Fibroblast of peridontal ligament (primary cell): ENCODE data around the gene TK2.
"Not testable (repeated sequence)": the region's sequence is repeated elsewhere in the genome, so short reads cannot be mapped to it uniquely, and the experiment has no call there.

ENCODE experiments used
- DNase-seq: peaks from one replicate; pipeline ENCODE4 v3.0.0-alpha.2; 2010; ENCODE audit errors: extremely low read depth

Gene TK2

DNA sequence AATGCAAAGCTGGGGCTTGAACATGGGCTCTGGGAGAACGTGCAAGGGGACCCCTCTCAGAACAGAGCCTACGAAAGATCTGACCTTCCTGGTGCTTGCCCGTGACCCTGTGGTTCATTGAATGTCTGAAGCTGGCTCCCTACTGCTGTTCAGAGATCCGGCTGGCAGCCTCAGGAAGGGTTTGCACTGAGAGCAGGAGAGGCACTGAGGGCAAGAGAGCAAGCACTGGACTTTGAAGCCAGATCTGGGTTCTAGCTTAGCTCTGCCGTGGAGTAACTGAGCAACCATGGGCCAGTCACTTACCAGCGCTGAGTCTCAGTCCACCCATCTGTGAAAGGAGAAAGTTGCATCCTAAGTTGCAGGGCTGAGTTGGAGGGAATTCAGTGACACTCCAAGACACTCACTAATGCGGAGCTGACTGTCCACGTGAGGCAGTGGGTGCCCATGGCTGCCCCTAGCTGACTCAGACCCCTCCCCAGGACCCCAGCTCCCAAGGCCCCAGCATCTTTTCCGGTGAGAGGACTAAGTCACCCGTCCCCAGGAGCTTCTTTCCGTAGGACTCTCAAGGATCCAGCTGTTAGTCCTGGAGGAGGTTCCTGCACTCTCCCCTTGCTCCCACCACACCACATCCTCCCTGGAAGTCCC, 81.5 kb downstream of the TK2 start:
- DNase-seq: no peak

DNA sequence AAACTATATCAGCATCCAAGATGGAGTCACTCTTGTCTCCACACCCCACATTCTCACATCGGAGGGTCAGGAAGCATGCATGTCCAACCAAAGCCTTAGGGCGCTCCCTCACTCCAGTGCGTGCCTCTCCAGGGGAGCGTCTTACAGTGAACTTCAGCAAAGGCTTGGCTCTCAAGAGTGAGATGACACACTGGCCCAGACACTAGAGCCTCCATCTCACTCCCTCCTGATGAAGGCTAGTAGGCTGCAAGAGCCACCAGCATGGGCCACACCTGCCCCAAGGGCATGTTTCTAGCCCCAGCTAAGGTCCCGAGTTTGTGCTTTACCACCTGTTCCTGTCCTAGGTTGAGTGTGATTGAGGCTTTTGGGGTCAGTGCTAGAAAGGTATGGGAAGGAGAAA, 82.3 kb downstream of the TK2 start:
- no peak for DNase-seq

- DNase-seq: not testable (repeated sequence)
Measured at GRCh38 chr16:66466636-66467035, 83.3 kb downstream of the TK2 start.

DNA sequence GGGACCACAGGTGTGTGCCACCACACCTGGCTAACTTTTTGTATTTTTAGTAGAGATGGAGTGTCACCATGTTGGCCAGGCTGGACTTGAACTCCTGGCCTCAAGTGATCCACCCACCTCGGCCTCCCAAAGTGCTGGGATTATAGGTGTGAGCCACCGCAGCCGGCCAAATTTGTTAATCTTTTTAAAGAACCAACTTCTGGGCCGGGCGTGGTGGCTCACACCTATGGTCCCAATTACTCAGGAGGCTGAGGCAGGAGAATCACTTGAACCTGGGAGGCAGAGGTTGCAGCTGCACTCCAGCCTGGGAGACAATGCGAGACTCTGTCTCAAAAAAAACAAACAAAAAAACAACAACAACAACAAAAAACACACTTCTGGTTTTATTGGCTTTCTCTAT, 84.0 kb downstream of the TK2 start:
- not testable (repeated sequence) for DNase-seq

GRCh38 chr16:66462912-66463311, 87.0 kb downstream of the TK2 start:
- peak; percentile 9 for DNase-seq

DNA sequence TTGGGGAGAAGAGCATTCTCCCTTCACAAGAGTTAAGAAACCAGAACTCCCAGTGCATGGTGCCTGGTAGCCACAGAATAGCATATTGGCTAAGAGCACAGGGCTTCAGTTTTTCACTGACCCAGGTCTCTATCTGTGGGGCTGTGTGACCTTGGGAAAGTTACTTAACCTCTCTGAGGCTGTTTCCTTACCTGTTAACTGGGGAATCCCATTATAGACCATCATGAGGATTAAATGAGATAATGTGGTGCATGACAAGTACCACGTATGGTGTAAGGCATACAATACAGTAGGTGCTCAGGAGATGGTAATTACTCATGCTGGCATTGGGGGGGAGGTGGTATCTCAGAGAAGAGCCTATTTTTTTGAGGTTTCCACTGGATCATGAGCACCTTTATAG, 89.2 kb downstream of the TK2 start:
- DNase-seq: no peak

GRCh38 chr16:66459878-66460277, 90.0 kb downstream of the TK2 start:
- DNase-seq: peak; percentile 7

DNA sequence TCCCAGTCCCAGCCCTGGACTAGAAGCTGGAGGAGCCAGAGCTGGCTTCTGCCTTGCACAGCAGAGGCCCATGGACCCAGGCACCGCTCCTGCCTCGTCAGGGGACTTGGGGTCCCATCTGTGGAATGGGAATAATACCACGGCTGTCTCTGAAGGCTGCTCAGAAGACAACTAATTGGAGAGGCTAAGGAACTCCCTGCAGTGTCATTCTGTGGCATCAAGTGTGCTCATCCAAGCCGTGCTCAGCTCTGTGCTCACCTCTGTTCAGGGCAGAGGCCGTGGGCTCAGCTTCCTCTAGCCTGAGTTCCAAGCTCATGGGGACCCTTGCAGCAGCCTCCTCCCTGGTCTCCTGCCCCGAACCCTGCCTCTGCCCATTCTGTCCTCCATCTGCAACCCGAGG, 91.1 kb downstream of the TK2 start:
- DNase-seq: no peak

DNA sequence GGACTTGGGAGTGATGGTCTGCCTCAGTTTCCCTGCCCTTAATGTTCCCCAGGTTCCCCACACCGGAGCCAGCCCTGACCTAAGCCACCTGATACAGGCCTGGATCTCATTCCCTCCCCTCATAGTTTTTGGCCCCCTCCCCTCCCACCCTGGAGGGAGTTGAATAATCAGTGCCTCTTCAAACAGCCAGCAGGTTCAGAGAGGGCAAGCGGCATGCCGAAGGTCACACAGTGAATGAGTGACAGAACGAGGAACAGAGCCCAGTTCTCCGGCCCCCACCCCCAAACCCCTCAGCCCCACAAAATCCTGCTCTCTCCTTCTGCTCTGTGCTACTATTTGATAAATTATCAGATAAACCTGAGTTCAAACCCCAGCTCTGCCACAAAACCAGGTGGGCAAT, 91.6 kb downstream of the TK2 start:
- DNase-seq: no peak
